GM18505 (cell line): ENCODE data around the gene KCNK2.

Experiments
- ATAC-seq: cut with Tn5 transposase; IDR thresholded peaks from one replicate; pipeline ENCODE4 v1.9.1; 2021; ENCODE audit not compliant: unreplicated experiment
- POLR2A ChIP-seq: IDR thresholded peaks from 4 replicates; pipeline ENCODE4 v1.6.1; 2011; ENCODE audit warnings: borderline replicate concordance; ENCODE audit not compliant: insufficient read depth, insufficient read length; ENCODE audit errors: extremely low read depth

KCNK2 gene

DNA sequence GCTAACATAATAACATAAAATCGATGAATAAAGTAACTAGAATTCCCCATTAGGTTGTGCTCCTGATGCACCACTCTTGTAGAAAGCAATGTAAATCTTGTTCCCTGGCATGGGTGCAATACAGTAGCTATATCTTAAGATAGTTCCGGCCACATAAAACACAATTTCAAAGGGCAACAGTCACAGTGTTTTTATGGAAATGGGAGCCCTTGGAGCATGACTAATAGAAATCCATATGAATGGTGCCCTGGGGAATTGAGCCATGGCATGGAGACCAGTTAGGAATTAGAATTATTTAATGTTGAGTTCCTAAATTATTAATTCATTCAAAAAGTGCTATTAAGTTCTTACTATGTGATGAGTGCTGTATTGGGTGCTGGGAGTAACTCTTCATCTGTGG, 118.7 kb downstream of the KCNK2 start:
- ATAC-seq: no peak

DNA sequence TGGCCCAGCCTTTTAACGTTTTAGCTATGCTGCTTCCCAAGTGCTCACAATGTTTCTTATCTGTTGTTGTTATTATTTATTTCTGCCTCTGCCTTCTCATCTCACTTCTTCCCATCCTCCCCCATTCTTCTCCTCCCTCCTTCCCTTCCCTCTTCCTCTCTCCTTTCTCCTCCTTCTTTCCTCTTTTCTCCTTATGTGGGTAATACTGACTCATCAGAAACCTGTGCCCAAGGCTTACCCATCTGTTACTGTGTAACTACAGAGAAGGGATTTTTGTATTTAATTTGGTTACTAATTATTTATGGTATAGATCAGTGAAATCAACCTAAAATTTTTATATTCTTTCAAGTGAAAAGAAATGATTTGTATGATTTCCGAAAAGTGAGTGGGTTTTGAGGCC, 120.3 kb downstream of the KCNK2 start:
- TF ChIP-seq POLR2A: no peak
- ATAC-seq: no peak

More for the DNA sequence above, 118.7 kb downstream of the KCNK2 start:
- no peak for TF ChIP-seq POLR2A

DNA sequence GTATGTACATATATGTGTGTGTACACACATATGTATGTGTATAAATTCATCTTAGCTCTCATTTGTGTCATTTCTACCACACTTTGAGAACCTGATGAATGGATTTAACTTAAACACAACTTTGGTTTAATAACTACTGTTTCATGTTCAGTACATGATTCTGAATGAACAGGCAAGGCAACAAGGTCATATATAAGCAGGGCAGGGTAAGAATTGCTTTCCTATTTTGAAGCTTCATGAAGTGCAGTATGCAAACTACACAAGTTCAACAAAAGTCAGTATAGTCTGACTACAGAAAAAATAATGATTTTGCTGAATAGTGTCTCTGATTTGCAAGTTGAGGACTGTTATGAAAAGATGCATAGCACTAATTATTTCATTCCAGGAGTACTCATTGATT, 127.6 kb downstream of the KCNK2 start:
- TF ChIP-seq POLR2A: no peak
- no peak for ATAC-seq

DNA sequence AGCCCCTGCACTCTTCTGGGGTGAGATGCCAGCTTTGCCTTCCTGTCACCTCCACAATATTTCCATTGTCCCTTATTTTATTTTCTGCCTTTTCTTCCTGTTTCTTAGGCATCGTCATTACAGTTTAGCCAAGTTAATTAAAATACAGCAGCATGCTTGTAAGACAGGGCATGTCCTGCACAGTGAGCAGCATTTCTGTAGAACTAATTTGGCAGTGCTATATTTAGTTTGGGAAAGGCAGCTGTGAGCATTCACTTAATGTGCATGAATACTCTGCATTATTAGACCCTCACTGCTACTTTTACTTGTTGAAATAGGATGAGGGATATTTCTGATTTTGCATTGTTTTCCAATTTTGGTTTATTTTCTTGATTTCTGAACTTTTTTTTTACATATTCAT, 133.3 kb downstream of the KCNK2 start:
- TF ChIP-seq POLR2A: no peak
- no peak for ATAC-seq

DNA sequence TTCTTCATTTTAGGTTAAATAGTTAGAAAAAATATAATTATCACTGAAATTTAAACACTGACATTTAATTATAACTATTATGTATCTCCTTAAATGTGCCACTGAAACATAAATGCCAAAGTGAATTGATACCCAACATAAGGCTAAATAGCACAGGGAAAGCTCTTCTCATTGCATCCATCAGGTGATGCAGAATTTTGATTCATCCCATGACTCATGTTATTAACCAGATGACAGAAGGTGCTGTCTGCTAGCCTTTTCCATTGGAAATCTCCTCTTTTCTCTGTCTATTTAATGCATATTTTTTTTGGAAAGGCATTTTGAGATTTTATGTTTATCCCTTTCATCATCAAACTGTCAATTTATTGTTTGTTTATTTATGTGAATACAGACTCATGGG, 136.8 kb downstream of the KCNK2 start:
- ATAC-seq: no peak
- no peak for TF ChIP-seq POLR2A

DNA sequence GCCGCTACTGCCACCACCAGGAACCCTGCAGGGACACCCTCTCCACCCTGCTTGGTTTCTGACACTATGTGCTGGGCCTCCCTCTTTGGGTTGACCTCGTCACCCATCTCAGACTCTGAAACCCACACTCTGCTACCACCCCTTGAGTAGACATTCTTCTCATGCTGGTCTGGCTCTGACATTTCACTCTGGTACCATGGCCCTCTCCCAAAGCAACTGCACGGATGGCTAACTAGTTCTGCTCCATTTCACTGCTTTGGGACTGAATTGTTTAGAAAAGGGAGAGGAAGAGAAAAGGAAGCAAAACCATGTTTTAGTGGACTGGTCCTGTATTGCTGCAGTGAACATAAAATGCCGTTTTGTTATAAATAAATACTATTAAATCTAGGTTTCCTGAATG, 137.8 kb downstream of the KCNK2 start:
- no peak for TF ChIP-seq POLR2A
- no peak for ATAC-seq

DNA sequence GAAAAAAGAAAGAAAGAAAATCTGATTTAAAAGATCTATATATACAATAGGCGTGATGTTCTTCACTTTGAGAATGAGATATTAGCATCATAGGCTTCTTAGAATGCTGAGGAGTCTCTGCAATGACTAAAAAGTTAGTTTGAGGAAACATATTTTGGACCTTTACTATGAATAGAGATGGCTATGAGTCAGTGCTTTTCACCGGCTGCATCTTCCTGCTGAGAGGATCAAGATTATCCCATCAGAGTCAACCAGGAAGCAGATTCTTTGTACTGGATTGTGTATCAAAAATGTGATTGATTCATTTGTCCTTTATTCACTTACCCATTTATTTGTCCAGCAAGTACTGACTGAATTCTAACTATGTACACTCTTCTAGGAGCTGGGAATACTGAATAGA, 144.2 kb downstream of the KCNK2 start:
- TF ChIP-seq POLR2A: no peak
- ATAC-seq: no peak

DNA sequence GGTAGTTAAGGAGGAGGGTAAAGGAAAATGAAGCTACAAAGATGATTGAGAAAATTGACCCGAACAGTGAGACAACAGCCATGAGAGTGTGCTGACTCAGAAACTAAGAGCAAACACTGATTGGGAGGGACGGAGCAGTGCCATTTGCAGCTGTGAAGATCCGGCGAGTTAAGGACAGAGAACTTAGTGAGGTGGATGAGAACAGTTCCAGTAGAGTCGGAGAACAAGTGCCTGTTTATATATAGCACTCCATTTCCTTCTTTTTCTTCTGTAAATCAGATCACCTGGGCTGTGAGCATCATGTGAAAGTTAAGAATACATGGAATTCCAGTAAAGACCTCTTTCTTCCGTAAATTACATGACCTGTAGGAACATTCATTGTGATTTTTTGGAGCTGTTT, 145.7 kb downstream of the KCNK2 start:
- TF ChIP-seq POLR2A: no peak
- ATAC-seq: no peak

DNA sequence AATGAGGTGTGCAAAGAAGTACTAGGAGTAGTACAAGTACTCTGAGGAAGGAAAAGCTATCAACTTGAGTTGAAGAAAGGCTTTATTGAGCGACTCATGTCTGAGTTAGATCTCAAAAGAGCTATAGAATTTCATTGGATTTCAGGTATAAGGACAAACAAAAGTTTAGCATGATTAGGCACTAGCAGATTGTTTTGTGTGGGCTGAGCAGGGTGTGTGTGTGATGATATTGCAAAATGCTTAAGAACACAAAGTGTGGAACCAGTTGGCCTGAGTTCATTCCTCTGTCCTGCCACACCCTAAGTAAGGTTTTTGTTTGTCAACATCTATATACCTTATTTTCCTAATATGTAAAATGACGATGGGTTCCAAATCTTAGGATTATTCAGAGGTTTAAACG, 158.9 kb downstream of the KCNK2 start:
- ATAC-seq: no peak
- no peak for TF ChIP-seq POLR2A

DNA sequence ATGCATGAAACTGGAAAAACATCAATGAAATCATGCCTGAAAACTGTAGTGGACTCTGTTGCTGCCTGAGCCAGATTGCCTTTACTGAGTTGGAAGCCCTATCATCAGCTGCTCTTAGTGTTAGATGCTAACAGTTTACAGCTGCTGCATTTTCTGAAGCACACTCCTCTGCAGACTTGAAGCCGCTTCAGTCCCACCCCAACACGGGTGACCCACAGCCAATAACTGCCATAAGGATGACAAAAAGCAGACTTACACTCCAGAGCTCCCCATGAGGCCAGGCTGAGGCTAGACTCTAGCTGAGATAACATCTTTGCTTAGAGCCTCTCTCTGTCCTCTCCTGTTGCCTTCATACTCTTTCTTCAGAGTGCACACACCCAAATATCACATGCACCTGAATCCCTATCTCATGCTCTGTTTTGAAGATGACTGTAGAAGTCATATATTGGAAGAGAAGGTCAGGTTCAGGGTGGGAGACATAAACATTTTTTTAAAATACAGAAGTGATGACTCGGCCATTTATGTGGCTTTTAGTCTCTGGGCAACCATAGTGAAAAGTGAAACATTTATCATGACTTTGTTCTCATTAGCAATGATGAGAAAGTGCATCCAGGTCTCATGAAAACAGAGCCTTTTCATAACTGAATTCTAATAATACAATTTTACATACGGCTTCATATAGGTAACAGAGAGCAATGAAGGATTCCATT, 161.0 kb downstream of the KCNK2 start:
- TF ChIP-seq POLR2A: no peak
- no peak for ATAC-seq

DNA sequence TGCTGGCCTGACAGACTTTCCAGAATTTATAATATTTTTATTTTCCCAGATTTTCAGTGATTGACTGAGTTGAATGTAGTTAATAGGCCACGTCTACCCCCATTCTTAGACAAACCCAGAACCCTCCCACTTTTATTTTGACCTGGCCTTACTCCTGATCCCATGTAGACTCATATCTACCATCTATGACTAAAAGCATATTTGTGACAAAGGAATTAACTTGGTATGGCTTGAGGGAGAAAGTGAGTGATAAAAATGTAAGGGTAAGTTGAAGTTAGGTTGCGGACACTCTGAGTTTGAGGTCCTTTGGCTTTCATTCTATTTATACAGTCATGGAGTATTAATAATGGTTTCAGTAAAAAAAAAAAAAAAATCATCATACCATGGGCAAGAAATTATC, 168.4 kb downstream of the KCNK2 start:
- no peak for TF ChIP-seq POLR2A
- ATAC-seq: no peak

DNA sequence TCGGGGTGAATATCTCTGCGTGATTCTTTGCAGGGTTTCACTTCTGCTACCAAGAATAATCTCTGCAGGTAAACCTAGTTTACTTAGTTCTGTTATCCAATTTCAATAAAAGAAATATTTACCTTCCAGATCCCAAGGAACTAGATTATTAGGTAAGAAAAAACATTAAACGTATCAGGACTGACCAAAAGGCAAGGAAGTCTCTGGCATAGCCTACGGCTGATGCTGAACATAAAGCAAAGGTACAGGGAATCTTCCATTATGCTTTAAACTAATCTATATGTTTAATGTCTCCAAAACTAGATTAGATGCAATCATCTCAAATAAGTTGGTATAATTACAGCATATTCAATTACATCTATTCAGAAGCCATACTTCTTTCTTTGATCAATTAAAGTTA, 168.9 kb downstream of the KCNK2 start:
- no peak for TF ChIP-seq POLR2A
- no peak for ATAC-seq

DNA sequence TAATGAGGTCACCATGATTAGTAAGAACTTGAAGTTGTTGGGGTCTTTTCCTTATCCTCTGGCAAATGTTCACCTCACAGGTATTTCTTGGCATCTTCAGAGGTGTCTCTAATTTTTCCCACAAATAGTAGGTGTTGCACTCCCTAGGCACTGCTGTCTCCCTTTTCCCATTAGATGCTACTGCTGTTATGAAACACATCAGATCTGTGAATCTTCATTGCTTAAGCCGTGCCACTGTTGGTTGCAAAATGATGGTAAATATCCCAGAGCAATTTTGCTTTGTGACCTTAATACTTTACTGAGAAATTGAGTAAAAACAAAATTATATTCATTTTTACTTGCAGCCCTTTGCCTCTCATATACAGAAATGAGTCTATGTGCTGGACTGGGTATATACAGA, 169.6 kb downstream of the KCNK2 start:
- no peak for ATAC-seq

DNA sequence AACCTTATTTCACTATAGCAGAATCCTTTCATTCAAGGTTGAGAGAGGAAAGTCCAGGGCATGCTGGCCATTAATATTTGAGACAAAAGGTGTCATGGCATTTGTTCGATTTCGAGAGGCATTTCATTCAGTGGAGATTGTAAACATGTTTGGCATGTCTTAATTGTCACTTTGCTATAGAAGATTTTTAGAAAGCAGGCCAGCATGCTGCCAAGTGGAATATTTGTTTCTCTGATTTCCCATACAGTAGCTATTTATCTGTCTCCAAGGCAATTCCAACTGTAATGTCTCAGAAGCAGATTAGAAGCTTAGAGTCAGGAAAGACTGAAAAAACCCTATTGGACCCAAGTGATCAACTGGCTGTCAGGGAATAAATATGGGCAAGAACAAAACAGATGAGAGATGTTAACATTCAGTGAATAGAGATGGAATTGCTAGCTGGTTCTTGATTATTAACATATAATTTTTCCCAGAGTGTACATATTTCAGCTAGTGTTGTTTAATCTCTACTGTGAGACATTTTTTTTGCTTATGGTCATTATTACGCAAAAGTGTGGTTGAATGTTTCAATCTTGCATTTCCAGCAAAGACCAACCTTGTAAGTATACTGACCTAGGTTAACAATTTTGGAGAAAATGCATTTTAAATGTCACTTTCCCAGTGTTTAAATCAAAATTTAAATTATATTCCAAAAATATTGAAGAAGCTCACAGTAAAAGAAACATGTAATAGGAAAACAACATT, 174.6 kb downstream of the KCNK2 start:
- ATAC-seq: no peak
- no peak for TF ChIP-seq POLR2A

More for the DNA sequence above, 169.6 kb downstream of the KCNK2 start:
- TF ChIP-seq POLR2A: no peak
